AG09309 (cell line): ENCODE data around the gene ARNT2.

ENCODE experiments used
- DNase-seq: peaks from one replicate; pipeline ENCODE4 v3.0.0-alpha.2; 2010; ENCODE audit warnings: low read depth
- H3K4me3 ChIP-seq: 2 replicates; pipeline ENCODE4 v1.5.1; 2011; ENCODE audit warnings: mild to moderate bottlenecking, low read depth, low read length, moderate library complexity; ENCODE audit not compliant: control insufficient read depth
- CTCF ChIP-seq: IDR thresholded peaks from 2 replicates; pipeline ENCODE4 v1.5.1; 2011; ENCODE audit warnings: mild to moderate bottlenecking, low read depth, low read length, inconsistent platforms; ENCODE audit not compliant: insufficient read depth, control insufficient read depth; ENCODE audit errors: missing control alignments

ARNT2 gene

GRCh38 chr15:80491163-80491847, 87.1 kb downstream of the ARNT2 start:
- no peak for TF ChIP-seq CTCF
- H3K4me3 ChIP-seq = no peak overlapping the region
- no peak for DNase-seq

GRCh38 chr15:80492409-80492808, 88.2 kb downstream of the ARNT2 start:
- no peak for DNase-seq
- no peak overlapping the region for H3K4me3 ChIP-seq
- no peak for TF ChIP-seq CTCF

GRCh38 chr15:80492874-80493273, 88.7 kb downstream of the ARNT2 start:
- no peak for TF ChIP-seq CTCF
- H3K4me3 ChIP-seq = no peak overlapping the region
- no peak for DNase-seq

- no peak for TF ChIP-seq CTCF
- no peak overlapping the region for H3K4me3 ChIP-seq
- DNase-seq = peak; percentile 52
These were observed 90.2 kb downstream of the ARNT2 start for GRCh38 chr15:80494351-80494751.

GRCh38 chr15:80494756-80495155, 90.6 kb downstream of the ARNT2 start:
- H3K4me3 ChIP-seq = no peak overlapping the region
- no peak for TF ChIP-seq CTCF
- no peak for DNase-seq

GRCh38 chr15:80495401-80495942, 91.3 kb downstream of the ARNT2 start:
- no peak for DNase-seq
- H3K4me3 ChIP-seq = no peak overlapping the region
- TF ChIP-seq CTCF = no peak
